ENCODE measurements around the gene MAPK8.

GRCh38 chr10:48340734-48341133 lies 34.3 kb downstream of the MAPK8 start:
- TF ChIP-seq CTCF (IDR thresholded peaks at IDR 0.05 in 8 of 11, conservative IDR thresholded peaks at IDR 0.05 in 3 of 11) = no peak
- TF ChIP-seq POLR2AphosphoS5 (IDR thresholded peaks at IDR 0.05) = no peak
- no peak for TF ChIP-seq POLR2A (IDR thresholded peaks at IDR 0.05)
